ENCODE measurements around the gene PDZD4.

Gene PDZD4

DNA sequence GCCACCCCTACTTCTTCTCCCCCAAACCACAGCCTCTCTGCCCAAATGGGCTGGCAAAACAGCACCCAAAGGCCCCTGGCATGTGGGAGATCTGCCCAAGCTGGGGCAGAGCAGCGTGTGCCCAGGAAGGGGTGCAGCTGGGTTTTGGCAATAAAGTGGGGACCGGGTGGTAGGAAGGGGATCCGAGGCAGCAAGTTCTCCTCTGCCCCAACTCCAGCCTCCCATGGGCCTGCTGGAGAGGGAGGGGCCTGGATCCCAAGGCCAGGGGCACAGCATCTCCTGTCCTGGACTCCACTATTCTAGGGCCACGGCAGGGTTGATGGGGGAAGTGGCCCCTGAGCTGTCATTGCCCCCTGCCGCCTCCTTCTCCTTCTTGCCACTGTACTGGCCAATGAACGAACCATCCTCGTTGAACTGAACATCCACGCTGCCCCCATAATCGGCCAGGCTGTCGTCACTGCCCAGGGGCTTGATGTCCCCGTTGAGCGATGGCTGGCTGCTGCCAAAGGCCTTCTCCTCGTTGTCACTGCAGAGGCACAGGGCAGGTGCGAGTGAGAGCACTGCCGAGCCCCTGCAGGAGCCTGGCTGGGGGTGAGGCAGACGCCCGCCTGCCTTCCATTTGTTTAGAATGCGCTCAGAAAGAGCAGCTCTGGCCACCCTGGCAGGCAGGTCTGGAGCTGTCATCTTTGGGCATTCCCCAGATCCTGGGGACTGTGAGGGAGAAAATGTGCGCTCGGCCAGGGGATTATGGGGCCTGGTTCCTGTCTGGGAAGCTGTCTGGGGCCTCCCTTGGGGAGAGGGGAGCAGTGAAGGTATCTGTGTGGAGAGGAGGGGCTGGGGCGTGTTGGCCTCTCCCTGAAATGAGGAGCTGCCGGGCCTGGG, 32.3 kb upstream of the PDZD4 start:
- no peaks in the 10 kb centered on the region for H3K9me3 ChIP-seq (ENCODE audit: control insufficient read depth, insufficient read depth, low read length)
- H3K36me3 ChIP-seq (ENCODE audit: insufficient read depth, low read length), result no peaks in the 10 kb centered on the region; the same call in 1 of the 2 replicates
- H3K9ac ChIP-seq (ENCODE audit: low read depth, low read length), result no peak overlapping the region
- no peaks in the 10 kb centered on the region for H3K4me1 ChIP-seq (ENCODE audit: insufficient read depth, low read length)

DNA sequence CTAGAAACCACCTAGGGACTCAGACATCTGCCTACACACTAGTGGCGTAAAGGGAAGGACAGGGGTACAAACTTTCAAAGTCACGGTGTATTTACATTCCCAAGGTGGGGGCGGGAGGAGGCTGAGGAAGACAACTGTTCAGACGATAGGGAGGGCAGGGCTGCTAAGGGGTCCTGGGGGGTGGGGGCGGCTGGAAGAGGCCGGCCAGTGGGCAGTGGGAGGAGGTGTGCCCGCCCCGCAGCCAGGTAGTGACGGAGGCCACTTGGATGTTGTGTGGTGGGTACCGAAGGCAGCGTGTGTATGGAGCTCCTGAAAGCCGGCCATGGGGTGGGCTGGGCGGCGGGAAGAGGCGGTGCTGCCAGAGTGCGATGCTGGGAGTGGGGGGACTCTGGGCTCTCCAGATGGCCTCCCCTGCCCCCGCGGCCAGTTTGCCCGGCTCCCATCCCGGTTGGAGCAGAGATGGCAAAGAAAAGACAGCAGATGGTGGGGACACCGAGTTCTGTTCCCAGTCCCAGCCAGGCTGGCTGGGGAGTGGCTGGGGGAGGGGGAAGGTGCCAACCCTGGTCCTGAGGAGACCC, 31.5 kb upstream of the PDZD4 start:
- Histone ChIP-seq H3K9ac (ENCODE audit: low read depth, low read length) (no peak overlapping the region), H3K36me3 (ENCODE audit: insufficient read depth, low read length) (no peaks in the 10 kb centered on the region; the same call in 1 of the 2 replicates), H3K9me3 (ENCODE audit: control insufficient read depth, insufficient read depth, low read length) (no peaks in the 10 kb centered on the region), H3K4me1 (ENCODE audit: insufficient read depth, low read length) (no peaks in the 10 kb centered on the region)

GRCh38 chrX:153861151-153861550, 30.8 kb upstream of the PDZD4 start:
- Histone ChIP-seq H3K9ac (ENCODE audit: low read depth, low read length) (no peak overlapping the region), H3K9me3 (ENCODE audit: control insufficient read depth, insufficient read depth, low read length) (no peaks in the 10 kb centered on the region), H3K4me1 (ENCODE audit: insufficient read depth, low read length) (no peaks in the 10 kb centered on the region), H3K36me3 (ENCODE audit: insufficient read depth, low read length) (no peaks in the 10 kb centered on the region; the same call in 1 of the 2 replicates)

- H3K4me1 ChIP-seq (ENCODE audit: insufficient read depth, low read length), result peaks cover 6% of the 10 kb centered on the region; the same call in 1 of the 2 replicates
- H3K9me3 ChIP-seq (ENCODE audit: control insufficient read depth, insufficient read depth, low read length), result no peaks in the 10 kb centered on the region
- no peaks in the 10 kb centered on the region for H3K36me3 ChIP-seq (ENCODE audit: insufficient read depth, low read length)
- H3K9ac ChIP-seq (ENCODE audit: low read depth, low read length), result no peak overlapping the region
Observed at GRCh38 chrX:153857348-153857903, 27.1 kb upstream of the PDZD4 start.

DNA sequence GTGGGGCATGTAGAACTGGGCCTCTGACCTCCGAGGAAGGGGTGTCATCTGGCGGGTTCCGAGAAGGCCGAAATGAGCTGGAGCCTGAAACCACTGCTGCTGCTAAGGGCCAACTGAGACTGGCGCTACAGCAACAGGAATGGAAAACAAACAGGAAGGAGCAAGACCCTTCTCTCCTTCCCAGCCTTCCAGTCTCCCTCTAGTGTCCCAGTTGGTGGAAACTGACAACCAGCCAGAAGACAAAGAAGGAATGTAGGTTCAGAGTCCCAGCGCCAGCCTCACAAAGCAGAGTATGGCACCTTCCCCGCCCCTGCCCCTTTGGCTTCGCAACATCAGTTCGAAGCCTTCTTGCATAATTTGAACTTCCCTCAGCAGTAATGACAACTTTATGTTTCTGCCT, 24.4 kb upstream of the PDZD4 start:
- H3K4me1 ChIP-seq (ENCODE audit: insufficient read depth, low read length), result peaks cover 6% of the 10 kb centered on the region; the same call in 1 of the 2 replicates
- H3K9me3 ChIP-seq (ENCODE audit: control insufficient read depth, insufficient read depth, low read length), result no peaks in the 10 kb centered on the region
- no peak overlapping the region for H3K9ac ChIP-seq (ENCODE audit: low read depth, low read length)
- no peaks in the 10 kb centered on the region for H3K36me3 ChIP-seq (ENCODE audit: insufficient read depth, low read length)

DNA sequence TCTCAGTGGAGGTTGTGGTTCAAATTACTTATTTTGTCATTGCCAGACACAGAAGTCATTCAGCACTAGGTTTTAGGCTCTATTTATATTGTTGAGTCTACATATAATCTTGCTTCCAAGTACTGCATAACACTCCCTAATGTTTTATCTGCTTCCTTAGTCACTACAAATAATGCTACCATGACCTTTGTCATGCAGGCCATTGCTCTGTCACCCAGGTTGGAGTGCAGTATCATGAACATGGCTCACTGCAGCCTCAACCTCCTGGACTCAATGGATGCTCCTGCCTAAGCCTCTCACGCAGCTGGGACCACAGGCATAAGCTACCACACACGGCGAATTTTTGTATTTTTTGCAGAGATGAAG, 23.5 kb upstream of the PDZD4 start:
- H3K9me3 ChIP-seq (ENCODE audit: control insufficient read depth, insufficient read depth, low read length), result no peaks in the 10 kb centered on the region
- no peaks in the 10 kb centered on the region for H3K36me3 ChIP-seq (ENCODE audit: insufficient read depth, low read length)
- no peak overlapping the region for H3K9ac ChIP-seq (ENCODE audit: low read depth, low read length)
- peaks cover 13% of the 10 kb centered on the region for H3K4me1 ChIP-seq (ENCODE audit: insufficient read depth, low read length)

DNA sequence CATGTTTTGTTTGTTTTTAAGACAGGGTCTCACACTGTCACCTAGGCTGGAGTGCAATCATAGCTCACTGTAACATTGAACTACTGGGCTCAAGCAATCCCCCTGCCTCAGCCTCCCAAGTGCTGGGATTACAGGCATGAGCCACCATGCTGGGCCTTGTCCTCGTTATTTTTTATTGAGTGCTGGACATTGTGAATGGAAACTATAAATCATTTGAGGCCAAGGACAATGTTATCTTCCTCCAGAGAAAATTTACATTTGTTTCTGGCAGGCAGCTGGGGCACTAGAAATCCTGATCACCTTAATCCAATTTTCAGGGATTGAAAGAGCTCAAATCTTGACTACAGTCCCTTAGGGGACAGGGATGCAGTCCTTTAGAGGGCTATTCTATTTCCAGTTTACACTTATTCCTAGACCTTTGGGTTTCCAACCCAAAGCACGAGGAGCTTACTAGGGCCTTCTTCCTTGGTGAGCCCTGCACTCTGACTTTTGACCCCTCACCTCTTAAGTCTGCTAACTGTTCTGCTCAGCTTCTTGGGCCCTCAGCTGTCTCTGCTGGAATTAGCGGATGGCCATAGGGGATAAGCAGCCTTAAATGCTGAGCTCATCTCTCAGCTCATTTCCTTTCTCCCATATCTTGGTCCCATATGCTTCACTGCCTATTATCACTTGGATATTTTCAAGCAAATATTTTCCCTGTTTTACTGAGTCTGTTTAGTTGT, 23.0 kb upstream of the PDZD4 start:
- H3K36me3 ChIP-seq (ENCODE audit: insufficient read depth, low read length), result no peaks in the 10 kb centered on the region
- no peak overlapping the region for H3K9ac ChIP-seq (ENCODE audit: low read depth, low read length)
- no peaks in the 10 kb centered on the region for H3K9me3 ChIP-seq (ENCODE audit: control insufficient read depth, insufficient read depth, low read length)
- H3K4me1 ChIP-seq (ENCODE audit: insufficient read depth, low read length), result peaks cover 13% of the 10 kb centered on the region

DNA sequence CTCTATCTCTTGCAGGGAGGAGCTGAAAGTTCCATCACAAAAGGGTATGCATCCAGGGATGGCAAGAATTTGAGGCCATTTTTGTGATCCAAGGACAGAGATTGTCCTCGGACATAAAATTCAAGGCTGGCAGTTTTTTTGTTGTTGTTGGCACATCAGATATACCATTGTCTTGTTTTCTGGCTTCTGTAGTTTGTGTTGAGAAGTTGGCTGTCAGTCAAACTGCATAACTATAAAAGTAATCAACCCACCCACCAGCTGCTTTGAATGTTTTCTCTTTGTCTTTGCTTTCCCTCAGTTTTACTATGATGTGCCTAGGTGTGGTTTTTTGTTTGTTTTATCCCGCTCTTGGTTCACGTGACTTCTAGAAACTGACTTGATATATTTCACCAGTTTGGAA, 21.6 kb upstream of the PDZD4 start:
- H3K9ac ChIP-seq (ENCODE audit: low read depth, low read length), result no peak overlapping the region
- no peaks in the 10 kb centered on the region for H3K36me3 ChIP-seq (ENCODE audit: insufficient read depth, low read length)
- H3K4me1 ChIP-seq (ENCODE audit: insufficient read depth, low read length), result peaks cover 20% of the 10 kb centered on the region
- H3K9me3 ChIP-seq (ENCODE audit: control insufficient read depth, insufficient read depth, low read length), result no peaks in the 10 kb centered on the region

GRCh38 chrX:153848325-153848724, 18.0 kb upstream of the PDZD4 start:
- no peaks in the 10 kb centered on the region for H3K36me3 ChIP-seq (ENCODE audit: insufficient read depth, low read length)
- peaks cover 28% of the 10 kb centered on the region for H3K4me1 ChIP-seq (ENCODE audit: insufficient read depth, low read length)

DNA sequence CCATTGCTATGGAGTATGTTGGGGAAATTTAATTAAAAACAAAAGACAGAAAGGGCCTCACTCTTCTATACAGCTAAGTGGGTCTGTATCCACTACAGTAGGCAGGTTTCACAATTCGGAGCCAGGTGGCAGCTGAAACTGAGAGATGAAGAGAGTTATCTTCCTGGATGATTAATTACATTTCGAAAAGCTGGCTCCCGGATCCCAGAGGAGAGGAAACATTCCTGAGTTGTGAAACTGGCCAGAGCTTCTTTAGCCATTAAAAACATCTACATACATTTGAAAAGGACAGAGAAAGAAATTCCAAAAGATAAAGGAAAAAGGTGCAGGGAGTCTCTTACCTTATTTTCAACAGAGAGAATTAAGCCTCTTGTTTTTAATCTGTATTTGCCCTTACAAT, 15.5 kb upstream of the PDZD4 start:
- Histone ChIP-seq H3K4me1 (ENCODE audit: insufficient read depth, low read length) (peaks cover 31% of the 10 kb centered on the region), H3K36me3 (ENCODE audit: insufficient read depth, low read length) (no peaks in the 10 kb centered on the region), H3K9ac (ENCODE audit: low read depth, low read length) (no peak overlapping the region), H3K9me3 (ENCODE audit: control insufficient read depth, insufficient read depth, low read length) (no peaks in the 10 kb centered on the region)

More at GRCh38 chrX:153848325-153848724, 18.0 kb upstream of the PDZD4 start:
- no peaks in the 10 kb centered on the region for H3K9me3 ChIP-seq (ENCODE audit: control insufficient read depth, insufficient read depth, low read length)
- no peak overlapping the region for H3K9ac ChIP-seq (ENCODE audit: low read depth, low read length)

- no peaks in the 10 kb centered on the region for H3K36me3 ChIP-seq (ENCODE audit: insufficient read depth, low read length)
- peaks cover 31% of the 10 kb centered on the region for H3K4me1 ChIP-seq (ENCODE audit: insufficient read depth, low read length)
- no peaks in the 10 kb centered on the region for H3K9me3 ChIP-seq (ENCODE audit: control insufficient read depth, insufficient read depth, low read length)
- no peak overlapping the region for H3K9ac ChIP-seq (ENCODE audit: low read depth, low read length)
Observed at GRCh38 chrX:153845195-153845594, 14.9 kb upstream of the PDZD4 start.

GRCh38 chrX:153844509-153845082, 14.3 kb upstream of the PDZD4 start:
- Histone ChIP-seq H3K9ac (ENCODE audit: low read depth, low read length) (no peak overlapping the region), H3K36me3 (ENCODE audit: insufficient read depth, low read length) (no peaks in the 10 kb centered on the region), H3K9me3 (ENCODE audit: control insufficient read depth, insufficient read depth, low read length) (no peaks in the 10 kb centered on the region), H3K4me1 (ENCODE audit: insufficient read depth, low read length) (peaks cover 31% of the 10 kb centered on the region)

DNA sequence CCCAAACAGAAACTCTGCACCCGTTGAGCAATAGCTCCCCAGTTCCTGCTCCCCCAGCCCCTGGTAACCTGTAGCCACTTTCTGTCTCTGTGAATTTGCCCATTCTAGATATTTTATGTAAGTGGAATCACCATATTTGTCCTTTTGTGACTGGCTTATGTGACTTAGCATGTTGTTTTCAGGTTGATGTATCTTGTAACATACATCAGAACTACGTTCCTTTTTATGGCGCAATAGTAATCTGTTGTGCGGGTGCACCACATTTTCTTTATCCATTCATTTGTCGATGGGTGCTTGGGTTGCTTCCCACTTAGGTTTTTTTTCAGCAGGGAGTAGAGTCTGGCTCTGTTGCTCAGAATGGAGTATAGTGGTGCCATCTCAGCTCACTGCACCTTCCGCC, 6.6 kb upstream of the PDZD4 start:
- Histone ChIP-seq H3K36me3 (ENCODE audit: insufficient read depth, low read length) (no peaks in the 10 kb centered on the region), H3K9ac (ENCODE audit: low read depth, low read length) (no peak overlapping the region), H3K9me3 (ENCODE audit: control insufficient read depth, insufficient read depth, low read length) (no peaks in the 10 kb centered on the region), H3K4me1 (ENCODE audit: insufficient read depth, low read length) (no peaks in the 10 kb centered on the region)

DNA sequence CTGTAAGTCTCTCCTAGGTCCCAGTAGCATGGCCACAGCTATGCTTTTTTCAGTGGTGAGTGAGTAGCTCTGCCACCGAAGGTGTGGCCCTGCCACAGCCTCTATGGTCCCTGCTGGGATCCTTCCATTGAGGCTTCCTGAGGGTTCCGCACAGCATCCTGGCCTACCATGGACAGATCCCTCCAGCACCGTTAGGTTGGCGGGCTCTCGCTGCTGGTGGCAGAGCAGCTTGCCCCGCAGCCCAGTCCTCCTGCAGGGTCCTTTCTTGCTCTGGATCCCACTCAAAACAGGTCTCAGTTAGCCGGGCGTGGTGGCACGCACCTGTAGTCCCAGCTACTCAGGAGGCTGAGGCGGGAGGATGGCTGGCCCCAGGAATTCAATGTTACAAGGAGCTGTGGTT, 2.4 kb upstream of the PDZD4 start:
- Histone ChIP-seq H3K4me1 (ENCODE audit: insufficient read depth, low read length) (peaks cover 1% of the 10 kb centered on the region; the same call in 1 of the 2 replicates), H3K9ac (ENCODE audit: low read depth, low read length) (no peak overlapping the region), H3K9me3 (ENCODE audit: control insufficient read depth, insufficient read depth, low read length) (no peaks in the 10 kb centered on the region), H3K36me3 (ENCODE audit: insufficient read depth, low read length) (no peaks in the 10 kb centered on the region)

Measured in ES-I3 (cell line).